Activated CD8-positive, alpha-beta T cell treated with anti-CD3 and anti-CD28 coated beads for 36 hours (primary cell): ENCODE results near the gene EXOC4. TPM values are rescaled to one million over a fixed set of nuclear protein-coding genes. Genes with fewer than 3 reads are reported as not detected.

ENCODE experiments used
- ATAC-seq: fragments of 200-7000 bp; cut with Tn5 transposase; one replicate; pipeline ENCODE4 v1.10.0; 2021; ENCODE audit warnings: mild to moderate bottlenecking, moderate library complexity
- CTCF ChIA-PET: fragments of 350-600 bp; sonication (Branson Sonifier 250); formaldehyde crosslinking; loops from one replicate; lab custom pipeline; 2021; ENCODE audit warnings: antibody characterized with exemption; lab: Charles Lee
- POLR2A ChIA-PET: fragments of 350-600 bp; sonication (Branson Sonifier 250); formaldehyde crosslinking; loops from one replicate; lab custom pipeline; 2021; ENCODE audit warnings: antibody characterized with exemption; lab: Charles Lee
- DNase-seq: peaks from one replicate; pipeline ENCODE4 v3.0.0-alpha.2; 2020
- H3K27ac Mint-ChIP-seq: one replicate; pipeline ENCODE4 v1.8.0; 2021; ENCODE audit warnings: mild to moderate bottlenecking, mixed read lengths
- H3K27me3 Mint-ChIP-seq: one replicate; pipeline ENCODE4 v1.8.0; 2021; ENCODE audit warnings: mixed read lengths
- H3K36me3 Mint-ChIP-seq: one replicate; pipeline ENCODE4 v1.8.0; 2021; ENCODE audit warnings: low read depth, mixed read lengths
- H3K4me1 Mint-ChIP-seq: one replicate; pipeline ENCODE4 v1.8.0; 2021; ENCODE audit warnings: low read depth, mixed read lengths
- H3K4me3 Mint-ChIP-seq: one replicate; pipeline ENCODE4 v1.8.0; 2021; ENCODE audit warnings: mild to moderate bottlenecking, moderate library complexity, mixed read lengths
- H3K9me3 Mint-ChIP-seq: one replicate; pipeline ENCODE4 v1.8.0; 2021; ENCODE audit warnings: mixed read lengths
- CTCF ChIP-seq: fragments of 200-600 bp; IDR thresholded peaks from one replicate; pipeline ENCODE4 v1.8.0; 2022; ENCODE audit warnings: antibody characterized with exemption, mild to moderate bottlenecking
- intact Hi-C: fragments of 100-400 bp; cut with micrococcal nuclease; formaldehyde crosslinking; loops from one replicate; pipeline ENCODE4 v1.10.0; 2022
- total RNA-seq, 2 experiments: library from RNA; stranded (reverse); gene quantifications; one replicate each; pipeline ENCODE4 v1.2.3, GENCODE V29; 2021

The EXOC4 gene
- total RNA-seq, 2 experiments from 2014 or later = 54.1 to 61.7 TPM

- no peak for DNase-seq
- Mint-ChIP-seq H3K9me3 (peaks cover 4% of the 10 kb centered on the region), H3K27ac (no peak overlapping the region), H3K36me3 (peaks cover 12% of the 10 kb centered on the region), H3K27me3 (no peaks in the 10 kb centered on the region), H3K4me3 (no peak overlapping the region), H3K4me1 (no peaks in the 10 kb centered on the region)
- ChIA-PET CTCF (no interaction called here), POLR2A (no interaction called here)
- intact Hi-C loops = no loop called here
- ATAC-seq = no peak
- TF ChIP-seq CTCF = no peak
Observed at GRCh38 chr7:133646472-133647315, 393.8 kb downstream of the EXOC4 start.

GRCh38 chr7:133649593-133649992, 396.7 kb downstream of the EXOC4 start:
- Mint-ChIP-seq H3K9me3 (no peaks in the 10 kb centered on the region), H3K4me3 (no peak overlapping the region), H3K27ac (no peak overlapping the region), H3K4me1 (no peaks in the 10 kb centered on the region), H3K27me3 (no peaks in the 10 kb centered on the region), H3K36me3 (no peaks in the 10 kb centered on the region)
- ATAC-seq = no peak
- POLR2A ChIA-PET = no interaction called here
- intact Hi-C loops = no loop called here
- TF ChIP-seq CTCF = no peak
- CTCF ChIA-PET = no interaction called here
- DNase-seq = no peak

- Mint-ChIP-seq H3K4me1 (no peaks in the 10 kb centered on the region), H3K9me3 (no peaks in the 10 kb centered on the region), H3K4me3 (no peak overlapping the region), H3K27me3 (no peaks in the 10 kb centered on the region), H3K36me3 (no peaks in the 10 kb centered on the region), H3K27ac (no peak overlapping the region)
- ChIA-PET CTCF (interaction anchor here (0.7 kb wide), 1 partner anchor 491 kb away, joined by 3 read pairs; no protein-coding TSS in a partner anchor), POLR2A (no interaction called here)
- DNase-seq (no peak), ATAC-seq (no peak)
- intact Hi-C loops = no loop called here
- no peak for TF ChIP-seq CTCF
Observed at GRCh38 chr7:133650069-133650468, 397.2 kb downstream of the EXOC4 start.

- ChIA-PET POLR2A (no interaction called here), CTCF (interaction anchor here (0.7 kb wide), 1 partner anchor 490 kb away, joined by 3 read pairs; no protein-coding TSS in a partner anchor)
- Mint-ChIP-seq H3K4me1 (no peaks in the 10 kb centered on the region), H3K36me3 (no peaks in the 10 kb centered on the region), H3K27me3 (no peaks in the 10 kb centered on the region), H3K27ac (no peak overlapping the region), H3K4me3 (no peak overlapping the region), H3K9me3 (no peaks in the 10 kb centered on the region)
- no peak for TF ChIP-seq CTCF
- ATAC-seq (no peak), DNase-seq (no peak)
- intact Hi-C loops = no loop called here
Observed at GRCh38 chr7:133650487-133651300, 397.8 kb downstream of the EXOC4 start.
